ENCODE data around the gene TPRG1. TPM values are rescaled to one million over a fixed set of nuclear protein-coding genes. Genes with fewer than 3 reads are reported as not detected.

TPRG1 gene
- total and polyA plus RNA-seq, 2 donors (not counting 1 experiment from before 2014, with no cell fraction given) = 0.47 to 0.99 TPM

GRCh38 chr3:189133768-189134167 lies 38.0 kb upstream of the TPRG1 start:
- no peak overlapping the region for H3K27ac ChIP-seq (ENCODE audit: insufficient read depth, low read length)
- H3K36me3 ChIP-seq (ENCODE audit: control insufficient read depth, insufficient read depth, low read length) = no peaks in the 10 kb centered on the region
- no peaks in the 10 kb centered on the region for H3K9me3 ChIP-seq (ENCODE audit: control insufficient read depth, insufficient read depth, low read depth, low read length)
- no peak for TF ChIP-seq EZH2 (IDR thresholded peaks at IDR 0.05; ENCODE audit: low read length, missing control alignments)
- TF ChIP-seq, protein P1, sequence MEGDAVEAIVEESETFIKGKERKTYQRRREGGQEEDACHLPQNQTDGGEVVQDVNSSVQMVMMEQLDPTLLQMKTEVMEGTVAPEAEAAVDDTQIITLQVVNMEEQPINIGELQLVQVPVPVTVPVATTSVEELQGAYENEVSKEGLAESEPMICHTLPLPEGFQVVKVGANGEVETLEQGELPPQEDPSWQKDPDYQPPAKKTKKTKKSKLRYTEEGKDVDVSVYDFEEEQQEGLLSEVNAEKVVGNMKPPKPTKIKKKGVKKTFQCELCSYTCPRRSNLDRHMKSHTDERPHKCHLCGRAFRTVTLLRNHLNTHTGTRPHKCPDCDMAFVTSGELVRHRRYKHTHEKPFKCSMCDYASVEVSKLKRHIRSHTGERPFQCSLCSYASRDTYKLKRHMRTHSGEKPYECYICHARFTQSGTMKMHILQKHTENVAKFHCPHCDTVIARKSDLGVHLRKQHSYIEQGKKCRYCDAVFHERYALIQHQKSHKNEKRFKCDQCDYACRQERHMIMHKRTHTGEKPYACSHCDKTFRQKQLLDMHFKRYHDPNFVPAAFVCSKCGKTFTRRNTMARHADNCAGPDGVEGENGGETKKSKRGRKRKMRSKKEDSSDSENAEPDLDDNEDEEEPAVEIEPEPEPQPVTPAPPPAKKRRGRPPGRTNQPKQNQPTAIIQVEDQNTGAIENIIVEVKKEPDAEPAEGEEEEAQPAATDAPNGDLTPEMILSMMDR (conservative IDR thresholded peaks at IDR 0.05 in 1 of 2, IDR thresholded peaks at IDR 0.05 in 1 of 2; ENCODE audit: low read depth in 1 of 2, low read length in 2 of 2) = no peak
- H3K4me3 ChIP-seq (replicated peaks in 1 of 4; ENCODE audit: control extremely low read depth in 1 of 4, insufficient read depth in 1 of 4, low read depth in 3 of 4, low read length in 4 of 4) = no peak overlapping the region
- no peak overlapping the region for H2AFZ ChIP-seq (ENCODE audit: low read length)
- H4K20me1 ChIP-seq (ENCODE audit: control insufficient read depth, extremely low read depth, insufficient read depth, low read length) = no peaks in the 10 kb centered on the region
- no peak for DNase-seq (ENCODE audit: low read depth in 2 of 2)
- H3K9ac ChIP-seq (ENCODE audit: insufficient read depth, low read length) = no peak overlapping the region
- peaks cover 3% of the 10 kb centered on the region for H3K27me3 ChIP-seq (ENCODE audit: control insufficient read depth, insufficient read depth, low read length)
- no peaks in the 10 kb centered on the region for H3K79me2 ChIP-seq (ENCODE audit: control insufficient read depth, insufficient read depth, low read length)
- H3K4me2 ChIP-seq (ENCODE audit: extremely low read depth, insufficient read depth, low read length) = no peak overlapping the region
- H3K4me1 ChIP-seq (ENCODE audit: control insufficient read depth, extremely low read depth, insufficient read depth, low read length) = peaks cover 6% of the 10 kb centered on the region

DNA sequence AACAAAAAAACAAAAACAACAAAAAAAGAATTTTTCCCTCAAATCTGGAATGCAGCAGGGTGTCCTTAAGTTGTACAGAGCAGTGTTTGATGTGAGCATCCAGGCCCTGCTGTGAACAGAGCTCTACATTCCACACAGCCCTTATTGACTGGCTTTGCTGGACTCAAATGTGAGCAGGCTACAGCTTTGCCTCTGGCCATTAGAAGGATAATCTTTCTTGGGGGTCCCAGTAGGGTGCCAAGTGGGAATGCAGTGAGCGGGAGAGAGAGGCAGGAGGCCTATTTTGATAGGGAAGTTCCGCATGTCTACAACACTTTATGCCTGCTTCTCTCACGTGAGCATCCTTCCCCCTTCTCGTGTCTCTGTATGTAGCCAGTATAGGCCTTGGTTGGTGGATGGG lies 34.4 kb upstream of the TPRG1 start:
- Histone ChIP-seq H3K4me2 (ENCODE audit: extremely low read depth, insufficient read depth, low read length) (no peak overlapping the region), H3K79me2 (ENCODE audit: control insufficient read depth, insufficient read depth, low read length) (no peaks in the 10 kb centered on the region), H3K36me3 (ENCODE audit: control insufficient read depth, insufficient read depth, low read length) (no peaks in the 10 kb centered on the region), H3K4me3 (replicated peaks in 1 of 4; ENCODE audit: control extremely low read depth in 1 of 4, insufficient read depth in 1 of 4, low read depth in 3 of 4, low read length in 4 of 4) (no peak overlapping the region), H2AFZ (ENCODE audit: low read length) (no peak overlapping the region), H3K27me3 (ENCODE audit: control insufficient read depth, insufficient read depth, low read length) (peaks cover 7% of the 10 kb centered on the region), H3K9me3 (ENCODE audit: control insufficient read depth, insufficient read depth, low read depth, low read length) (no peaks in the 10 kb centered on the region), H4K20me1 (ENCODE audit: control insufficient read depth, extremely low read depth, insufficient read depth, low read length) (no peaks in the 10 kb centered on the region), H3K9ac (ENCODE audit: insufficient read depth, low read length) (no peak overlapping the region), H3K27ac (ENCODE audit: insufficient read depth, low read length) (no peak overlapping the region), H3K4me1 (ENCODE audit: control insufficient read depth, extremely low read depth, insufficient read depth, low read length) (peaks cover 2% of the 10 kb centered on the region)
- TF ChIP-seq, protein P1 (conservative IDR thresholded peaks at IDR 0.05 in 1 of 2, IDR thresholded peaks at IDR 0.05 in 1 of 2; ENCODE audit: low read depth in 1 of 2, low read length in 2 of 2) = no peak
- TF ChIP-seq EZH2 (IDR thresholded peaks at IDR 0.05; ENCODE audit: low read length, missing control alignments) = no peak
- no peak for DNase-seq (ENCODE audit: low read depth in 2 of 2)

DNA sequence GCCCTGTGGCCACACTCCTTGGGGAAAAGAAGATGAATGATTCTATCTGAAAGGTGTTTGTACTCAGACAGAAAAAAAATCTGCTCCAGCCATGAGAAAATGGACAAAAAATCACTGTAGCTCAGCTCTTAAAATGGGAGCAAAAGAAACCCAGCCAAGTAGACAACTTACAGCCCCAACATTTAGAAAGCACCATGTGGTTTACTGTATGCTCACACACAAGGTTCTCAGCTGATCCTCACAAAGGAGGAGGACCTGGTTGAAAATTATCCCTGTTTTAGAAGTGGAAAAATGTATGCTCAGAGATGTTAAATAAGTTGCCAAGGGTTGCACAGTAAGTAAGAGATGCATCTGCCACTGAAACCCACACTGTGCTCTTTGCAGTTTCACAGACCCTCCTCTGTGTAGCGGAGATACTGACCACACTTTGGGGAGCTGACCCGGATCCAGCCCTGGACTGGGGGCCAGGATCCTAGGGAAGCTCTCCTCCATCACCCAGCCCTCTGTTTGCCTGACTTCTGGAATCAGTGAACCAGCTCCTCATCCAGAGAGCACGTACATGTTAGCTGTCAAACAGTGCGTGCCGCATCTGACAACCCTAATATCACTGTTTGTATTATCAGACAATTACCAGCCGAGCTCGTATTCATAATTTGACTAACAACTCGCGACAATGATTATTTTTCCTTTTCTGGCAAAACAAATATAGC lies 32.7 kb upstream of the TPRG1 start:
- Histone ChIP-seq H3K27ac (ENCODE audit: insufficient read depth, low read length) (no peak overlapping the region), H3K9ac (ENCODE audit: insufficient read depth, low read length) (no peak overlapping the region), H4K20me1 (ENCODE audit: control insufficient read depth, extremely low read depth, insufficient read depth, low read length) (no peaks in the 10 kb centered on the region), H3K79me2 (ENCODE audit: control insufficient read depth, insufficient read depth, low read length) (no peaks in the 10 kb centered on the region), H3K4me1 (ENCODE audit: control insufficient read depth, extremely low read depth, insufficient read depth, low read length) (no peaks in the 10 kb centered on the region), H2AFZ (ENCODE audit: low read length) (no peak overlapping the region), H3K4me3 (replicated peaks in 1 of 4; ENCODE audit: control extremely low read depth in 1 of 4, insufficient read depth in 1 of 4, low read depth in 3 of 4, low read length in 4 of 4) (no peak overlapping the region), H3K36me3 (ENCODE audit: control insufficient read depth, insufficient read depth, low read length) (no peaks in the 10 kb centered on the region), H3K4me2 (ENCODE audit: extremely low read depth, insufficient read depth, low read length) (no peak overlapping the region), H3K9me3 (ENCODE audit: control insufficient read depth, insufficient read depth, low read depth, low read length) (no peaks in the 10 kb centered on the region), H3K27me3 (ENCODE audit: control insufficient read depth, insufficient read depth, low read length) (peaks cover 7% of the 10 kb centered on the region)
- TF ChIP-seq EZH2 (IDR thresholded peaks at IDR 0.05; ENCODE audit: low read length, missing control alignments) = peak; percentile 36
- TF ChIP-seq, protein P1 (conservative IDR thresholded peaks at IDR 0.05 in 1 of 2, IDR thresholded peaks at IDR 0.05 in 1 of 2; ENCODE audit: low read depth in 1 of 2, low read length in 2 of 2) = no peak
- DNase-seq (ENCODE audit: low read depth in 2 of 2) = no peak

Measured in fibroblast of lung (primary cell).